NCI-H2107 (cell line): ENCODE data around the gene RAB41.
"Not testable (repeated sequence)": the region's sequence is repeated elsewhere in the genome, so short reads cannot be mapped to it uniquely, and the experiment has no call there.

Experiments
- DNase-seq: peaks from one replicate; lab custom pipeline; 2025; lab: John Stamatoyannopoulos, UW

Gene RAB41

DNA sequence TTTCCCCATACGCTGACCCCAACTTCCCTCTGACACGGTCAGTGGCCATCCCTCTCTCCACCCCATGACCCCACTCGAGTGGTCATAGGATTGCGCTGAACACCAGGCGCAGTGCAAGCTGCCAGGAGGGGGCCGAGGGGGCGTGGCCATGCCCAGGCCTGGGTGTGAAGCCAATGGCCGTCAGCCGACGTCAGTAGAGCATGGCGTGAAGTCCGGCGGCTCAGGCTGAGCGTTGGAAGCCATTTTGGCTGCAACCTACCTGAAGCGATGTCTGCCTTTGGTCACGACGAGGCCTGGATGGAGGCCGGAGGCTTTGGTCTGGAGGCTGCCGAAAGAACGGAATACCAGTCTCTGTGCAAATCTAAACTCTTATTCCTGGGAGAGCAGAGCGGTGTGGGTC lies at the start of gene RAB41:
RAB41 (plus strand) TSS at position 222 of the 400 bp plus-strand sequence; CDS start at position 268, 46 bp downstream.
- DNase-seq = no peak

- no peak for DNase-seq
Measured at GRCh38 chrX:70234355-70234754, 47.6 kb upstream of the RAB41 start, which contains the start of gene AWAT1. Gene AWAT1 (plus strand): TSS chrX:70234655. CDS start chrX:70234696, 41 bp downstream.

DNA sequence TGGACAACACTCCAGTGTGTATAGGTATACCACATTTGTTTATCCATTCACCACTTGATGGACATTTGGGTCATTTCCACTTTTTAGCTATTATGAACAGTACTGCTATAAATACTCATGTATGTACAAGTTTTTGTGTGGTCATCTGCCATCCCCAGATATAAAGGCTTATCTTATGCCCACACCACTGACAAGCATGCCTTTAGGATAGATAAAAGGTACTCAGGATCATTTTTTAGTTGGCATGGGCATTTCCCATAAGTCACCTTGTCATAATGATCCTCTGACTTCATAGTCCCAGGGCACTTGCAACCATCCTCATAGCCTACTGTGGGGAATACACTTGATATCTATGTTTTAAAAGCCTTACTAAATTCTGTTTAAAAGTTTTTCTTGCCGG lies 41.2 kb upstream of the RAB41 start:
- no peak for DNase-seq

GRCh38 chrX:70241501-70241900 lies 40.5 kb upstream of the RAB41 start:
- DNase-seq = no peak

DNA sequence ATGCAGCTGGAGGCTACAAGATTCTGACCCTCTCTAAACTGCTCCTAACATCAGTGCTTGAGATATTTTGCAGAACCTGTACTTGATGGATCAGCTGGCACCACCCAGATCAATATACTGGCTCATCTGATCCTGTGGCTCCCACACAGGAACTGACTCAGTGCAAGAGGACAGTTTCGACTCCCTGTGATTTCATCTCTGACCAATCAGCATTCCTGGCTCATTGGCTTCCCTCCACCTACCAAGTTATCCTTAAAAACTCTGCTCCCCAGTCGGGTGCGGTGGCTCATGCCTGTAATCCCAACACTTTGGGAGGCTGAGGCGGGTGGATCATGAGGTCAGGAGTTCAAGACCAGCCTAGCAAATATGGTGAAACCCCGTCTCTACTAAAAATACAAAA lies 38.4 kb upstream of the RAB41 start:
- not testable (repeated sequence) for DNase-seq

GRCh38 chrX:70244881-70245280 lies 37.1 kb upstream of the RAB41 start:
- DNase-seq = no peak

DNA sequence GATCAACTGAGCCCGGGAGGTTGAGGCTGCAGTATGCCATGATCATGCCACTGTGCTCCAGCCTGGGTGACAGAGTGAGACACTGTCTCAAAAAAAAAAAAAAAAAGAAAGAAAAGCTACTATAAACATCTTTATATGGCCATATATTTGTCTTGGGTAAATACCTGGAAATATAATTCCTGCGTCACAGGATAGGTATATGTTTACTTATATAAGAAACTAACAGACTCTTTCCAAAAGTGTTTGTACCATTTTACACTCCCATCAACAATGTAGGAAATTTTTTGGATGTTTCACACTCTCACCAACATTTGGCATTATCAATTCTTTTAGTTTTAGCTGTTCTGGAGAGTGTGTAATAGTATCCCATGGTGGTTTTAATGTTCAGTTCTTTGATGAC lies 34.7 kb upstream of the RAB41 start:
- no peak for DNase-seq

- no peak for DNase-seq
Measured at GRCh38 chrX:70252491-70252890, 29.5 kb upstream of the RAB41 start.

GRCh38 chrX:70253377-70254062 lies 28.5 kb upstream of the RAB41 start:
- DNase-seq = no peak

- DNase-seq = no peak
Measured at GRCh38 chrX:70254063-70254400, 27.9 kb upstream of the RAB41 start.

DNA sequence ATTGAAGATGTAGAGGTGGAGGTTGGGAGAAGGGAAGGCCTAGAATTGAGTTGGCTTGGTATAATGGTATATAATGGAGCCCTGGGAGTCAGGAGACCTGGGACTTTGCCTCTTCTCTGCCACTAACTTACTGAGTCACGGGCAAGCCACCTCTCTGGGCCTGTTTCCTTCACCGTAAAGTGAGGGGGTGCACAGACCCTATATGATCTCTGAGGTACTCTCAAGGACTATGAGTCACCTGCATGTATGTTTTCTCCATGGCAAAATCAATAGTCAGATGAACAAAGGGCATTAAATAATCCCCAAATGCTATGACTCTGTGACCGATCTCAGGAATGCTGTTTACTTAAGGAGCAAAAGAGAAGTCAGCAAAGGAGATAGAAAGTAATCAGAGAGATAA lies 27.1 kb upstream of the RAB41 start:
- no peak for DNase-seq

DNA sequence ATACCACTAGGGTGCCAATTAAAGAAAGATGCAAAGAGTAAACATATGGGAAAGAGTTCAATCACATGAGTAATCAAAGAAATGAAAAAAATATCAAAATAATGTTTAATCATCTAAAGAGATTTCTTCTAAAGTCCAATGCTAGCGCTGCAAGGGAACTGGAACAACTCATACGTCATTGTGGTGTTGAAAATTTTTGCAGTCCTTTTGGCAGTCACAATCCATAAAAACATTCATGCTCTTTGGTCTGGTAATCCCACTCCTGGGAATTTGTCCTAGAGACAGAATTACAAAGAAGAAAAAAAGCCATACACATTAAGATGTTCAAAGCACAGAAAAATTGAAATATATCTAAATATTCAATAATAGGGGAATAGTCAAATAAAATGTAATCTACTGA lies 26.5 kb upstream of the RAB41 start:
- no peak for DNase-seq

GRCh38 chrX:70257423-70258288 lies 24.3 kb upstream of the RAB41 start:
- DNase-seq = no peak

DNA sequence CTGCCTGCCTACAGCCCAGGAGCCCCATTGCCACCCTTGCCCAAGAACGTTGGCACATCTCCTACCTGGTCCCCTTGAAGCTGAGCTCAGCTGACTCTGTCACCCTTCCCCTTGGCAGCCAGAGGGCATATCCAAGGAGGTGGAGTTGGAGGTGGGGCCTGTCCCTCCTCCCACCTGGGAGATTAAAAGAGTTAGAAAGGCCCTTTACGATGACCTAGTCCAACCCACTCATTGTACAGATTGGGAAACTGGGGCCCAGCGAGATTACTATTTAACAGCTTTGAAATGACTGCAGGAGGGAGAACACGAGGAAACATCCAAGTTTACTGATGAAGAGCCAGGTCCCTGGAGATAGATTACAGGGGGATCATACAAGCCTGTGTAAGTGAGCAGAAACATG lies 21.9 kb upstream of the RAB41 start, which contains the start of gene P2RY4:
P2RY4 (minus strand) TSS at position 101 of the 400 bp plus-strand sequence. CDS start 580 bp downstream, outside the sequence.
- no peak for DNase-seq

GRCh38 chrX:70262952-70263567 lies 18.9 kb upstream of the RAB41 start:
- peak; percentile 10 for DNase-seq

DNA sequence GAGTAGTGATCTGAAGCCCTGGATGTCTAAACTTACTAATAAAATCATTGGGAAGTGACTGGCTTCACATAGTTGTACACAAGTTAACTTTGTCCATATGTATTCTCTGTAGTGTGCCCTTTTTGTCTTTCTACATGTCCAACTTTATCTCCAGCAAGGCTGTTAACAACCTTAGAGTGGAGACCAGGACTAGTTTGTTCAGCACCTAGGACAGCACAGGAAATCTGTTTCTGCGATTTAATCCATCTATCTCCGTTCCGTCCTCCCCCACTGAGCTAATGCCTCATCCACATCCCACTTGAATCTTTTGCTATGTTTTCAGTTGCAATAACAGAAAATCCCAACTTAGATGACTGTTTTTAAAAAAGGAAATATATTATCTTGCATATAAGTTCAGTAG lies 17.2 kb upstream of the RAB41 start:
- DNase-seq = no peak

GRCh38 chrX:70268034-70268433 lies 13.9 kb upstream of the RAB41 start, which contains the start of gene ARR3:
Gene ARR3 (plus strand): TSS chrX:70268334. CDS start chrX:70269386, 1,052 bp downstream.
- DNase-seq = no peak

DNA sequence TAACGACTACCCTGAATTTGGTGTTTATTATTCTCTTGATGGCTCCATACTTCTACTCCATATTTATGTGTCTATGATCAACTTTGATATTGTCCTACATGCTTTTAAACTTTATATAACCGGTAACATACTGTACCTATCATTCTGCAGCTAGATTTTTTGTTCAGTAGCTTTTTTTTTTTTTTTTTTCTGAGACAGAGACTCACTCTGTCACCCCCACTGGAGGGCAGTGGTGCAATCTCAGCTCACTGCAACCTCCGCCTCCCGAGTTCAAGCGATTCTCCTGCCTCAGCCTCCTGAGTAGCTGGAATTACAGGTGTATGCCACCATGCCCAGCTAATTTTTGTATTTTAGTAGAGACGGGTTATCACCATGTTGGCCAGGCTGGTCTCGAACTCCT lies 7.9 kb upstream of the RAB41 start:
- DNase-seq = not testable (repeated sequence)

GRCh38 chrX:70279081-70279480 lies 2.9 kb upstream of the RAB41 start:
- DNase-seq = no peak

DNA sequence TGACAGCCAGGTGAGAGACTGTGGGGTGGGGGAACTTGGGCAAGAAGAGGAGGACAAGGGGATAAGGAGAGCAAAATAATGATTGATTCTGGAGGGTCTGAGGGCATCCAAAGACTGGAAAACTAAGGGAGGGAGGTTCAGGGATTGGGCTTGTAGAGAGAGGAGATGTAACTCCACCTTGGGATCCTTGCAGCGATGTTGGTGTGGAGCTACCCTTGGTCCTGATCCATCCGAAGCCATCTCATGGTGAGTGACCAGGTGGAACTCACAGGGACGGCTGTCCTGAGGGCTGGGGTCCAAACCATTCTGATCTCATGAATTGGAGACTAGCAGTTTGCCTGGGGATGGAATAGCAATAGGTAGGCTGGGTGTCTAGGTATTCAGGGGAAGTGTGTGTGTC lies 1.4 kb upstream of the RAB41 start:
- no peak for DNase-seq

DNA sequence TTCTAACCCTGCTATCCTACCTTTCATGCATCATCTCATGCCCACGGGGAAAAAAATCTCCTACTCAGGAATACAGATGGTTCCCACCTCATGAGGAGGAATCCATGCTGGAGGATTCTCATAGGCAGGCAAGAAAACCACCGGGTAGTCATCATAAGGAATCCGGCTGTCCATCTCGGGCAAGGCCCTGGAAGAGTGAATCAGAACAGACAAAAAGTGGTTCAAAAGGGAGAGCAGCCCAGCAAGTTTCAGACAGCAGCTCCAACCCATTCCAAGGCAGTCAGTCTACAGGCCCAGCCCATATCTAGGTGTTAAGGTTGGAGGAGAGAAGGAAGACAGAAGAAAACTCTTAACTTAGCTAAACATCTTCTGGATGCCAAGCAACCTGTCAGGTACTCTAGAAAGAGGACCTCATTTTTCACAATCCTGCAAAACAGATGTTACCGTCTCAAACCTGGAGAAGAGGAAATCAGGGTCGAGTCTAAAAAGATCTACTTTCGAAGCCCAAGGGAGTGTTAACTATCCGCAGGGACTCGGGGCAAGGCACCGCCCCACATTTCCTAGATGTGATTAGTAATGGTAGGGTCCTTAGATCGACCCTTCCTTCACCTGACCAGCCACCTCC lies 7.3 kb downstream of the RAB41 start:
- DNase-seq = no peak
